Measurements from ENCODE around the gene BTBD2. TPM values are rescaled to one million over a fixed set of nuclear protein-coding genes. Genes with fewer than 3 reads are reported as not detected.

Gene BTBD2
- total and polyA plus RNA-seq, 10 of the 15 experiments (the other 5 are each of a cell fraction or from before 2014, with no cell fraction given) = 0.13 to 66.2 (median 10.4) TPM

GRCh38 chr19:2050349-2050990, 35.0 kb upstream of the BTBD2 start (continued):
- TF ChIP-seq RBBP5 (conservative IDR thresholded peaks at IDR 0.05) = no peak
- TF ChIP-seq SPI1 (IDR thresholded peaks at IDR 0.05; ENCODE audit: borderline replicate concordance, insufficient read depth, low read depth, low read length) = no peak
- no peak for TF ChIP-seq IRF5 (IDR thresholded peaks at IDR 0.05; ENCODE audit: borderline replicate concordance)
- TF ChIP-seq E2F4 (IDR thresholded peaks at IDR 0.05; ENCODE audit: low read depth, low read length) = no peak
- no peak for TF ChIP-seq ZBTB40 (IDR thresholded peaks at IDR 0.05; ENCODE audit: borderline replicate concordance)
- TF ChIP-seq CREB1 (IDR thresholded peaks at IDR 0.05; ENCODE audit: low read depth) = peak; percentile 1
- 0 out of 2 replicates have a peak, but pooled peaks have one; percentile 10 for TF ChIP-seq NKRF (conservative IDR thresholded peaks at IDR 0.05)
- no peak for TF ChIP-seq POLR2AphosphoS5 (IDR thresholded peaks at IDR 0.05; ENCODE audit: low read length)
- peak; percentile 48 for TF ChIP-seq POLR2A (IDR thresholded peaks at IDR 0.05; ENCODE audit: low read depth, low read length)
- no peak for TF ChIP-seq ASH2L (IDR thresholded peaks at IDR 0.05; ENCODE audit: borderline replicate concordance, low read depth)
- TF ChIP-seq NFYA (IDR thresholded peaks at IDR 0.05; ENCODE audit: borderline replicate concordance, low read depth, low read length) = no peak
- TF ChIP-seq TCF12 (IDR thresholded peaks at IDR 0.05; ENCODE audit: low read depth, low read length) = no peak
- TF ChIP-seq NBN (IDR thresholded peaks at IDR 0.05) = no peak
- TF ChIP-seq CHD1 (IDR thresholded peaks at IDR 0.05; ENCODE audit: low read depth, low read length) = 0 out of 2 replicates have a peak, but pooled peaks have one; percentile 61
- no peak for TF ChIP-seq STAT3 (IDR thresholded peaks at IDR 0.05; ENCODE audit: low read depth, low read length)
- no peak for TF ChIP-seq PRDM15 (CRISPR knock-in tag; IDR thresholded peaks at IDR 0.05)
